Hepatocyte (in vitro differentiated cells): ENCODE data around the gene WDPCP.

ENCODE experiments used
- CTCF ChIP-seq: fragments of 200-600 bp; sonication (generic); IDR thresholded peaks from 2 replicates; pipeline ENCODE4 v1.5.1; 2016; ENCODE audit warnings: antibody characterized with exemption, mild to moderate bottlenecking; ENCODE audit not compliant: poor library complexity
- EZH2 ChIP-seq: fragments of 200-600 bp; sonication (generic); IDR thresholded peaks from 2 replicates; pipeline ENCODE4 v1.6.1; 2016; ENCODE audit warnings: antibody characterized with exemption, mild to moderate bottlenecking, borderline replicate concordance
- EZH2phosphoT487 ChIP-seq: fragments of 200-600 bp; sonication (generic); IDR thresholded peaks from one replicate; pipeline ENCODE4 v1.6.1; 2018; ENCODE audit warnings: antibody characterized with exemption, mild to moderate bottlenecking, low read depth, moderate library complexity; ENCODE audit not compliant: unreplicated experiment, severe bottlenecking

GRCh38 chr2:63569740-63570139 lies 18.5 kb downstream of the WDPCP start:
- TF ChIP-seq CTCF (no peak), EZH2 (no peak), EZH2phosphoT487 (no peak)
